CD14-positive monocyte (primary cell): Measurements from ENCODE around the gene PHF21B. TPM values are rescaled to one million over a fixed set of nuclear protein-coding genes. Genes with fewer than 3 reads are reported as not detected.
A peak's percentile ranks its signal among the peaks of the same experiment; 100 is the strongest.

ENCODE experiments used
- DNase-seq, 3 donors: peaks; one replicate each; pipeline ENCODE4 v3.0.0-alpha.2; 2011 to 2022
- H2AFZ ChIP-seq: 2 replicates; pipeline ENCODE4 v1.6.0; 2012; ENCODE audit warnings: mild to moderate bottlenecking, low read depth, low read length, inconsistent platforms; ENCODE audit not compliant: insufficient read depth, poor library complexity, severe bottlenecking
- H3K27ac ChIP-seq, 2 donors: 1 replicate in 1 of 2; 2 replicates in 1 of 2; pipeline ENCODE4 v1.5.1; 2012 to 2013; ENCODE audit warnings: low read length in 2 of 2, control low read depth in 1 of 2, inconsistent platforms in 1 of 2, low read depth in 1 of 2, mild to moderate bottlenecking in 1 of 2
- H3K27me3 ChIP-seq, 2 donors: one replicate each; pipeline versions ENCODE4 v1.6.0 to v1.6.1; 2011 to 2013; ENCODE audit warnings: low read length in 2 of 2; ENCODE audit not compliant: control insufficient read depth in 2 of 2, insufficient read depth in 2 of 2
- H3K36me3 ChIP-seq, 2 donors: replicated peaks in 1 of 2; 1 replicate in 1 of 2; 2 replicates in 1 of 2; pipeline versions ENCODE4 v1.5.1 to v1.6.1; 2012 to 2013; ENCODE audit warnings: low read length in 2 of 2, control low read depth in 1 of 2, inconsistent platforms in 1 of 2, mild to moderate bottlenecking in 1 of 2; ENCODE audit not compliant: insufficient read depth in 2 of 2, control insufficient read depth in 1 of 2
- H3K4me1 ChIP-seq, 2 donors: 1 replicate in 1 of 2; 2 replicates in 1 of 2; pipeline versions ENCODE4 v1.5.1 to v1.6.1; 2012 to 2013; ENCODE audit warnings: low read length in 2 of 2, control low read depth in 1 of 2, inconsistent platforms in 1 of 2, mild to moderate bottlenecking in 1 of 2, moderate library complexity in 1 of 2; ENCODE audit not compliant: insufficient read depth in 2 of 2, control insufficient read depth in 1 of 2
- H3K4me2 ChIP-seq: replicated peaks from 2 replicates; pipeline ENCODE3; 2012; ENCODE audit warnings: low read length, moderate library complexity, mild to moderate bottlenecking; ENCODE audit not compliant: poor library complexity, severe bottlenecking; ENCODE audit errors: extremely low read depth
- H3K4me3 ChIP-seq, 3 experiments: fragments of 200-600 bp in 1 of 3; sonication (generic) in 1 of 3; replicated peaks in 1 of 3; 1 replicate in 2 of 3; 2 replicates in 1 of 3; pipeline ENCODE4 v1.5.1; 2011 to 2013; ENCODE audit warnings: low read length in 3 of 3, mild to moderate bottlenecking in 3 of 3, control low read depth in 2 of 3, low read depth in 2 of 3, inconsistent platforms in 1 of 3, moderate library complexity in 1 of 3
- H3K79me2 ChIP-seq: 2 replicates; pipeline ENCODE4 v1.6.0; 2012; ENCODE audit warnings: mild to moderate bottlenecking, control low read depth, inconsistent platforms, low read length, moderate library complexity; ENCODE audit not compliant: insufficient read depth
- H3K9ac ChIP-seq: 2 replicates; pipeline ENCODE4 v1.6.0; 2017; ENCODE audit warnings: low read length, mild to moderate bottlenecking; ENCODE audit not compliant: insufficient read depth, poor library complexity, severe bottlenecking
- H3K9me3 ChIP-seq, 2 donors: replicated peaks in 1 of 2; 1 replicate in 1 of 2; 2 replicates in 1 of 2; pipeline versions ENCODE4 v1.5.1 to v1.6.1; 2012 to 2013; ENCODE audit warnings: low read length in 2 of 2, control low read depth in 1 of 2; ENCODE audit not compliant: control insufficient read depth in 1 of 2, insufficient read depth in 1 of 2
- H4K20me1 ChIP-seq: 2 replicates; pipeline ENCODE4 v1.6.0; 2012; ENCODE audit warnings: mild to moderate bottlenecking, low read length, control low read depth, moderate library complexity; ENCODE audit not compliant: insufficient read depth
- H3K27ac Mint-ChIP-seq, 7 donors: one replicate each; pipeline ENCODE4 v1.8.0; 2020; ENCODE audit warnings: mild to moderate bottlenecking in 7 of 7, mixed read lengths in 7 of 7, moderate library complexity in 6 of 7, inconsistent platforms in 2 of 7
- H3K27me3 Mint-ChIP-seq, 3 donors: one replicate each; pipeline ENCODE4 v1.8.0; 2021 to 2022; ENCODE audit warnings: low read depth in 3 of 3, mild to moderate bottlenecking in 3 of 3, mixed read lengths in 3 of 3, moderate library complexity in 3 of 3, inconsistent platforms in 1 of 3
- H3K36me3 Mint-ChIP-seq, 2 donors: one replicate each; pipeline ENCODE4 v1.8.0; 2020; ENCODE audit warnings: mixed read lengths in 2 of 2, inconsistent platforms in 1 of 2, mild to moderate bottlenecking in 1 of 2
- H3K4me1 Mint-ChIP-seq: one replicate; pipeline ENCODE4 v1.8.0; 2020; ENCODE audit warnings: mild to moderate bottlenecking, mixed read lengths
- H3K4me3 Mint-ChIP-seq, 2 donors: one replicate each; pipeline ENCODE4 v1.8.0; 2020; ENCODE audit warnings: mild to moderate bottlenecking in 2 of 2, mixed read lengths in 2 of 2, moderate library complexity in 1 of 2
- H3K9me3 Mint-ChIP-seq, 7 donors: one replicate each; pipeline ENCODE4 v1.8.0; 2020 to 2022; ENCODE audit warnings: mixed read lengths in 7 of 7, mild to moderate bottlenecking in 6 of 7, moderate library complexity in 6 of 7, inconsistent platforms in 2 of 7
- CTCF ChIP-seq: fragments of 200-600 bp; IDR thresholded peaks from one replicate; pipeline ENCODE4 v1.8.0; 2022; ENCODE audit warnings: antibody characterized with exemption, mild to moderate bottlenecking
- WGBS: methylation state at CpG from one replicate; pipeline ENCODE4 v1.1.5; 2013; ENCODE audit warnings: missing lambda C conversion rate; ENCODE audit not compliant: insufficient coverage; 5-methylcytosine and 5-hydroxymethylcytosine counted together
- intact Hi-C, 2 donors: fragments of 100-400 bp; cut with micrococcal nuclease; formaldehyde crosslinking; loops; one replicate each; pipeline versions ENCODE4 v1.15.0 to v1.15.1; 2023
- polyA plus RNA-seq, 3 donors: library from polyadenylated mRNA; depleted of rRNA in 1 of 3; unstranded in 2 of 3; stranded (reverse) in 1 of 3; fragments of 300-500 nt in 2 of 3; fragments of >200 nt in 1 of 3; fragmentation: Illumina TruSeq in 2 of 3; gene quantifications; 1 replicate in 2 of 3; 2 replicates in 1 of 3; pipeline ENCODE4 v1.2.3, GENCODE V29; 2012 to 2021

PHF21B gene
- polyA plus RNA-seq, 3 donors = not detected

DNA sequence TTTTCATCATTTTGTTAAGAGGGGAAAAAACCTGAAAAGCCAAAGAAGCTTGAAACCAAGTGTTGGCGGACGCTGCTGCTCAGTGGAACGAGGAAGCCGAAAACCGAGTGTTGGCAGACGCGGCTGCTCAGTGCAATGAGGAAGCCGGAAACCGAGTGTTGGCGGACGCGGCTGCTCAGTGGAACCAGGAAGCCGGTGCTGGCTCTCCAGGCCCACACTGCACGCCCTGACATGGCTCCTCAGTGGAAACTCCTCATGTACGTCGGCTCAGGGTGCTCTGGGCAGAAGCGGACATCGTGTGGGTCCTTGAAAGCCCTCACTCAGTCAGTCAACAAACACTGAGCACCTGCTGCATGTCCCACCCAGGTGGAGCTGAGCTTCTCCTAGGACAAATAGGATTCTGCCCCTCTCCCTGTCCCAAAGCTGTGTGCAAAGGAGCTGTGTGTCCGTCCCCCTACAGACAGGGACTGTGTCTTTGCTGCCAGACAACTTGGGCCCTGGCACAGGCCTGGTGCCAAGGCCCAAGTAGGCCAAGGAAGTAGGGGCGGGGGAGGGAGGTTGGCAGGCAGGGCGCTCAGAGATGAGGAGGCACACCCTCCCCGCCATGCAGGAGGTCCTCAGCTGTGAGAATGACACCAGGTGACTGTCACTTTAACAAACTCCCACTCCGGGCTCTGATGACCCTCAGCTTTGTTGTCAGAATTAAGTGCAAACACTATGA lies 37.3 kb downstream of the PHF21B start:
- no peaks in the 10 kb centered on the region for H3K9me3 ChIP-seq
- no peak overlapping the region for H3K4me3 Mint-ChIP-seq
- no peaks in the 10 kb centered on the region for H3K27me3 ChIP-seq
- TF ChIP-seq CTCF = no peak
- H3K36me3 ChIP-seq = no peaks in the 10 kb centered on the region
- no peak overlapping the region for H2AFZ ChIP-seq
- WGBS = 79% methylated on average over 20 of the region's 23 CpGs
- no peak overlapping the region for H3K4me2 ChIP-seq
- no peaks in the 10 kb centered on the region for H3K9me3 Mint-ChIP-seq
- H3K36me3 Mint-ChIP-seq = no peaks in the 10 kb centered on the region
- no peak overlapping the region for H3K27ac ChIP-seq
- peaks cover 3 to 6% (median 5%) of the 10 kb centered on the region in 3 donors for H3K27me3 Mint-ChIP-seq
- H4K20me1 ChIP-seq = no peaks in the 10 kb centered on the region
- intact Hi-C loops = no loop called here
- DNase-seq = no peak
- H3K27ac Mint-ChIP-seq = peak overlapping the region in 1 of 7 donors; percentile 46
- H3K4me1 ChIP-seq = no peaks in the 10 kb centered on the region
- no peak overlapping the region for H3K9ac ChIP-seq
- H3K4me1 Mint-ChIP-seq = no peaks in the 10 kb centered on the region
- no peaks in the 10 kb centered on the region for H3K79me2 ChIP-seq
- no peak overlapping the region for H3K4me3 ChIP-seq

GRCh38 chr22:44971651-44972362 lies 38.0 kb downstream of the PHF21B start:
- H3K4me1 ChIP-seq = no peaks in the 10 kb centered on the region
- Mint-ChIP-seq H3K9me3 (no peaks in the 10 kb centered on the region), H3K4me3 (no peak overlapping the region), H3K36me3 (no peaks in the 10 kb centered on the region), H3K4me1 (no peaks in the 10 kb centered on the region), H3K27ac (peak overlapping the region in 1 of 7 donors; percentile 36), H3K27me3 (peaks cover 2 to 6% (median 3%) of the 10 kb centered on the region in 3 donors)
- H3K9me3 ChIP-seq = no peaks in the 10 kb centered on the region
- no peaks in the 10 kb centered on the region for H4K20me1 ChIP-seq
- no peak overlapping the region for H3K4me2 ChIP-seq
- no peak overlapping the region for H3K27ac ChIP-seq
- no peak overlapping the region for H3K9ac ChIP-seq
- H3K79me2 ChIP-seq = no peaks in the 10 kb centered on the region
- no peak overlapping the region for H3K4me3 ChIP-seq
- H3K36me3 ChIP-seq = no peaks in the 10 kb centered on the region
- WGBS = 88% methylated on average over 10 of the region's 11 CpGs
- intact Hi-C loops = no loop called here
- DNase-seq = no peak
- no peak overlapping the region for H2AFZ ChIP-seq
- TF ChIP-seq CTCF = no peak
- no peaks in the 10 kb centered on the region for H3K27me3 ChIP-seq
